ENCODE measurements around the gene ALDH2. TPM values are rescaled to one million over a fixed set of nuclear protein-coding genes. Genes with fewer than 3 reads are reported as not detected.
"Not testable (repeated sequence)": the region's sequence is repeated elsewhere in the genome, so short reads cannot be mapped to it uniquely, and the experiment has no call there.

Gene ALDH2
- total RNA-seq, 6 donors from 2014 or later = 138 to 573 (median 265) TPM

- Histone ChIP-seq H3K27ac (no peak overlapping the region), H3K4me3 (no peak overlapping the region), H3K36me3 (peaks cover 0 to 5% (median 0%) of the 10 kb centered on the region in 4 donors), H3K4me1 (peaks cover 22 to 39% (median 32%) of the 10 kb centered on the region in 4 donors), H3K9me3 (no peaks in the 10 kb centered on the region), H3K27me3 (no peaks in the 10 kb centered on the region)
- WGBS, 2 donors = 75 to 77% methylated on average over 4 to 5 of the region's 5 CpGs
- ATAC-seq (ENCODE audit: low FRiP score in 2 of 2) (no peak), DNase-seq (no peak)
- TF ChIP-seq CTCF (IDR thresholded peaks at IDR 0.05) (no peak), POLR2AphosphoS5 (IDR thresholded peaks at IDR 0.05) (no peak), POLR2A (IDR thresholded peaks at IDR 0.05) (no peak), EP300 (IDR thresholded peaks at IDR 0.05) (no peak)
Observed at GRCh38 chr12:111761099-111761498, 5.6 kb upstream of the ALDH2 start.

GRCh38 chr12:111761706-111762105 is 5.0 kb upstream of the ALDH2 start:
- Histone ChIP-seq H3K4me3 (no peak overlapping the region), H3K27ac (peak overlapping the region in 1 of 4 donors; percentile 22), H3K27me3 (no peaks in the 10 kb centered on the region), H3K4me1 (peaks cover 26 to 41% (median 31%) of the 10 kb centered on the region in 4 donors), H3K9me3 (no peaks in the 10 kb centered on the region), H3K36me3 (peaks cover 0 to 2% (median 0%) of the 10 kb centered on the region in 4 donors)
- 37 to 40% methylated on average over 3 of the region's 3 CpGs for WGBS, 2 donors
- DNase-seq = no peak
- TF ChIP-seq POLR2AphosphoS5 (IDR thresholded peaks at IDR 0.05) (no peak), CTCF (IDR thresholded peaks at IDR 0.05) (no peak), EP300 (IDR thresholded peaks at IDR 0.05) (no peak), POLR2A (IDR thresholded peaks at IDR 0.05) (no peak)
- ATAC-seq (ENCODE audit: low FRiP score in 2 of 2) = no peak

GRCh38 chr12:111763552-111763951 is 3.2 kb upstream of the ALDH2 start:
- ATAC-seq (ENCODE audit: low FRiP score in 2 of 2); H3K9me3 ChIP-seq: not testable (repeated sequence)

GRCh38 chr12:111764120-111764821 is 2.5 kb upstream of the ALDH2 start:
- Histone ChIP-seq H3K27ac (no peak overlapping the region), H3K27me3 (no peaks in the 10 kb centered on the region), H3K4me3 (no peak overlapping the region), H3K36me3 (no peaks in the 10 kb centered on the region), H3K4me1 (peaks cover 19 to 32% (median 23%) of the 10 kb centered on the region in 4 donors), H3K9me3 (no peaks in the 10 kb centered on the region)
- TF ChIP-seq POLR2A (IDR thresholded peaks at IDR 0.05) = no peak
- TF ChIP-seq EP300 (IDR thresholded peaks at IDR 0.05) = no peak
- TF ChIP-seq CTCF (IDR thresholded peaks at IDR 0.05) = no peak
- no peak for TF ChIP-seq POLR2AphosphoS5 (IDR thresholded peaks at IDR 0.05)
- DNase-seq = no peak
- 76 to 82% methylated on average over 6 of the region's 6 CpGs for WGBS, 2 donors
- no peak for ATAC-seq (ENCODE audit: low FRiP score in 2 of 2)

More at GRCh38 chr12:111763552-111763951, 3.2 kb upstream of the ALDH2 start:
- not testable (repeated sequence) for H3K27ac ChIP-seq, H3K4me3 ChIP-seq, H3K36me3 ChIP-seq, H3K27me3 ChIP-seq, DNase-seq
- WGBS, 2 donors = 78 to 81% methylated on average over 10 of the region's 10 CpGs
- H3K4me1 ChIP-seq = peaks cover 14 to 32% (median 20%) of the 10 kb centered on the region in 4 donors

GRCh38 chr12:111767362-111768158 is 827 bp downstream of the ALDH2 start:
- no peak for TF ChIP-seq CTCF (IDR thresholded peaks at IDR 0.05)
- TF ChIP-seq EP300 (IDR thresholded peaks at IDR 0.05) = no peak
- TF ChIP-seq POLR2A (IDR thresholded peaks at IDR 0.05) = no peak
- no peak for TF ChIP-seq POLR2AphosphoS5 (IDR thresholded peaks at IDR 0.05)
- H3K27ac ChIP-seq = peak overlapping the region; percentile 87 to 96 (median 94)
- peaks cover 0 to 12% (median 1%) of the 10 kb centered on the region in 4 donors for H3K36me3 ChIP-seq
- H3K4me3 ChIP-seq = peak overlapping the region; percentile 77 to 89 (median 79)
- peak in 1 of 2 donors; percentile 47 for ATAC-seq (ENCODE audit: low FRiP score in 2 of 2)
- no peaks in the 10 kb centered on the region for H3K27me3 ChIP-seq
- DNase-seq = no peak
- no peaks in the 10 kb centered on the region for H3K9me3 ChIP-seq
- peaks cover 48 to 62% (median 53%) of the 10 kb centered on the region in 4 donors for H3K4me1 ChIP-seq
- WGBS, 2 donors = 9% methylated on average over 18 of the region's 18 CpGs
